HG03060 (cell line): ENCODE measurements around the gene KCNE4.

Source experiments
- ATAC-seq: cut with Tn5 transposase; IDR thresholded peaks from one replicate; pipeline ENCODE4 v1.9.1; 2021; ENCODE audit warnings: low read depth, moderate number of reproducible peaks; ENCODE audit not compliant: unreplicated experiment

Gene KCNE4, protein sequence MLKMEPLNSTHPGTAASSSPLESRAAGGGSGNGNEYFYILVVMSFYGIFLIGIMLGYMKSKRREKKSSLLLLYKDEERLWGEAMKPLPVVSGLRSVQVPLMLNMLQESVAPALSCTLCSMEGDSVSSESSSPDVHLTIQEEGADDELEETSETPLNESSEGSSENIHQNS

GRCh38 chr2:223051693-223052289 lies at the start of gene KCNE4:
Gene KCNE4 (plus strand): TSS chr2:223052190. CDS start chr2:223052831, 641 bp downstream.
- no peak for ATAC-seq

- ATAC-seq = no peak
Measured at GRCh38 chr2:223003191-223003590, 48.8 kb upstream of the KCNE4 start.

DNA sequence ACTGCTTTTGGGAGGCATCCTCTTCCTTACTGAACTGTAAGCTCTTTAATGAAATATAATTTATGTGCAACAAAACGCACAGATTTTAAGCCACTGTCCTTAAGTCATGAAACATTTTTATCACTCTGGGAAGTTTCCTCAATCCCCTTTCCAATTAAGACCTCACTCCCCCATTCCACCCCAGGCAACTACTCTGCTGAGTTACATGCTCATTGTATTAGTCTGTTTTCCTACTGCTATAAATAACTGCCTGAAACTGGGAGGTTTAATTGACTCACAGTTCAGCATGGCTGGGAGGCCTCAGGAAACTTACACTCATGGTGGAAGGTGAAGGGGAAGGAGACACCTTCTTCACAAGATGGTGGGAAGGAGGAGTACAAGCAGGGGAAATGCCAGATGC lies 46.5 kb upstream of the KCNE4 start:
- no peak for ATAC-seq

DNA sequence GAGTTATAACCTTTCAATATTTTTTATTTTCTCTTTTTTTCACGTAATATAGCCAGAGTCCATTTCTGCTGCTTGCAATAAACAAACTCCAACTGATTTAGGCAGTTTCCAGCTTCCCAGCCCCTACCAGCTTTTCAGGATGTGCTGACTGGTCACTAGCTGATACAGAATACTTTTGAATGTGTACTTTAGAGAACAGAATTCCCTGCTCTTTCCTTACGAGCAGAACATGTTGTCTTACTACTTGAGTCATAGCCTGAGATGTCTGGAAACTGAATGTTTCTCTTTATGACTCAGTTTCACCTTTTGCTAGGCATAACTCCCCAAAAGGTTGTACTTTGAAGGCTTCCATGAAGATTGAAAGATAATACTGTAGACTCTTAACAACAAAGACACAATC lies 44.5 kb upstream of the KCNE4 start:
- ATAC-seq = no peak

- ATAC-seq = no peak
Measured at GRCh38 chr2:223008162-223008561, 43.8 kb upstream of the KCNE4 start.

DNA sequence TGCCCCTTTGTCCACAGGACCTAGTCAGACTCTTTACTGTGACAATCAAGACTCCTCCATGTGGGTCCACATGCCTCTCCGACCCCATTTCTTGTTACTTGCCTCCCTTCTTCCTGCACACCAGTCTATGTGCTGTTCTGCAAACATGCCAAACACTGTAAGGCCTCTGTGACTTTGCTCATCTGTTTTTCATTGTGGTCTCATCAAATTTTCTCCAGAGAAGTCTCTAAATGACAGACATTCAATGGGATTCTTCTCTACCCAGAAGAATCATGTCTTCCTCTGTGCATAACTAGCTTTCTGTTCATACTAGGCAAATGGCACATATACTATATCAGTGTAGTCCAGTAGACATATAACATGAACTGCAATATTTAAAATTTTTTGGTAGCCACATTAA lies 43.0 kb upstream of the KCNE4 start:
- ATAC-seq = no peak

DNA sequence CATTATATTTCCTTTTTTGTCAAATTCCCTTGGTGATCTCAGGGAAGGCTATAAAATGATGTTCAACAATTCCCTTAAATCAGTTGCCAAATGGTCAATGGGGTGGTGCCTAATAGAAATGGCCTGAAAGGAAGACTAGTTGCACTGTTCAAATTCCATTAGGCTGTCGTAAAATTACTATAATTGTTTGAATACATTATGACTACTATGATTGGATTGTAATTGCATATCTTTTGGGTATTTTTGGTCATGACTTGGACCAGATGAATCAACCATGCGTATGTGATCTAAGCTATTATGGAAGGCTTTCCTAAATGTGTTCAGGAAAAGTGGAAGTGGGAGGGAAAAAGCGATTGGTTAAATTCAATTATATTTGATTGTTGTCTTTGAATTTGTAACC lies 41.3 kb upstream of the KCNE4 start:
- no peak for ATAC-seq

GRCh38 chr2:223012291-223012690 lies 39.7 kb upstream of the KCNE4 start:
- no peak for ATAC-seq

DNA sequence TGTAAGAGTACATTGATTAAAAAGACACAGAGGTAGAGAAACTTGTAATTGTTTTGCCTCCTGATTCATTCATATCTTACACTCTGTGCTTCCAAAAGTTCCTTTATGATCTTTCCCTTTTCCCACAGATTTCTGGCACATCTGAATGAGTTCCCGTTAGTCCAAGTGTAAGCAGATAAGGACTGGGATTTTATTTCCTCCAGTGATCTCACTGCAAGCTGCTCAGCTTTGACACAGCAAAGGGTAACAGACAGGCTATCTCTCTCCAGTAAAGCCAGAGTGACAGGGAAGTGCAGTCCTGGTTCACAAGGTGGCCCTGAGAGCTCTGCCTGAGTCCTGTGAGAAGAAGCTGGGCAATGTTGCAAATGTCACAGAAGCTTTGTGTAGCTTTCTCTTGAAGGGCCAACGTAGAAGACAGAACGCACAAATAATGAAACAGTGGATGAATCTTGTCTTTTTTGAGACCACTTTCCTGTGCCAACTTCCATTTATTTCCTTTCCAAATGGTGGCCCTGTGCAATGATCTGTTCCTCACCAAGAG lies 32.5 kb upstream of the KCNE4 start:
- ATAC-seq = no peak

DNA sequence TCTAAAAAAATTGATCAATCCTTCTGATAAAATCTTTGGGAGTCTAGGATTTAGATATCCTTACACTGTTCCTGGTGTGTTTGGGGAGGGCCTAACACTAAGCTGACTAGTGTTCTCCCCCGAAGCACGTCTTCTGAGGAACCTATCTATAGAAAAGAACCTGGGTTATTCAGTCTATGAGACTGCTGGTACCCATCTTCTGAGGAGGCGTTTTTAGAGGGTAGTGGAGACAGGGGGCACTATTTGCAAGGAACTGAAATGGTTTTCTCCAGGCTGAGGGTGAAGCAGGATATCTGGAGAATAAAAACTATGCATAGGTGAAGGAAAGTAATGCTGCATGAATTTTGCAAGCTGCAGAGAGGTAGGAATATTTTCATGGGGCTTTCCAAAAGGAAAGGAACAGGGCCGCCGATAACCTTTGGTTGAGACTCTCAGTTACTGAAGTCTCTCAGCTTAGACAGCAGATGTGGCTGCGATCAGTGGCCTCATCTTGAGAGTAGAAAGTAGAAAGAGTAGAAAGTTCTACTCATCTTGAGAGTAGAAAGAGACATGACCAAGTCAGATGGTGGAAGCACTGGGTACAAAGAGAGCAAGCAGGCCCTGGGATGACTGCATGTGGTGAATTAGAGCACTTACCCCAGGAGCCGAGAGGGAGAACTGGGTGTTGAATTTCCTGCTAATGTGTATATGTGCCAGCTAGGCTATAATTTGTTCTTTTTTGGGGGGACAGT lies 31.8 kb upstream of the KCNE4 start:
- no peak for ATAC-seq

- no peak for ATAC-seq
Measured at GRCh38 chr2:223020971-223021675, 30.9 kb upstream of the KCNE4 start.

DNA sequence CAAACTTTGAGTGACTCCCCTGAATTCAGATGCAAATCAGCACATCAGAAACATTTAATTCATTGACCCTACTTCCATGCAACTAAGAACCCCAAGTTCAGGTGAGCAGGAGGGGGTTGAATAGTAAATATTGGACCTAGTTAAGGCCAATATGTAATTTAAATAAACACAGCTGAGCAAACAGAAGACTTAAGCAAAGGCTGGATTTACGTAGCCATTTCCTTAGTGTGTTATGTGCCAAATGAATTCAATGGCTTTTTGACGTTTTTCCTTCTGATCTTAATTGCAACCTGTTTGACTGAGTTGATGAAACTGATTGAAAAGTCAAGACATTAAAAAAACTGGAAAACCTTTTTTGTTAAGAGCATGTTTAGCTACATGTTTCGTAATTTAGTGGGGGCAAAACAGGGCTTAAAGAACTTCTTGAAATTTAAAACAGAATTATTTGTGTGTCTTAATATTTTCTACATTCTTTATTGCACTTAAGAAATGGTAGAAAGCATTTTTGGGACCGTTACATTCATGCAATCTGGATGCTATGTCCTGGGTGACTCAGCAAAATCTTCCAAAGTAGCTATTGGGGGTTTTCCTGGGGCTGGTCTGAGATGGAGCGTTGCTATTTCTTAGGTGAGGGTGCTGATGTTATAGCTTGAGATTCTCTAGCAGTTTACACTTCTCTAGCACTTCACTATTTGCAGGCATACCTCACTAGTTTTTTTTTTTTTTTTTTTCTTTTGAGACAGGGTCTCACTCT lies 25.5 kb upstream of the KCNE4 start:
- ATAC-seq = no peak

- no peak for ATAC-seq
Measured at GRCh38 chr2:223027442-223027841, 24.5 kb upstream of the KCNE4 start.

- no peak for ATAC-seq
Measured at GRCh38 chr2:223029287-223029686, 22.7 kb upstream of the KCNE4 start.

DNA sequence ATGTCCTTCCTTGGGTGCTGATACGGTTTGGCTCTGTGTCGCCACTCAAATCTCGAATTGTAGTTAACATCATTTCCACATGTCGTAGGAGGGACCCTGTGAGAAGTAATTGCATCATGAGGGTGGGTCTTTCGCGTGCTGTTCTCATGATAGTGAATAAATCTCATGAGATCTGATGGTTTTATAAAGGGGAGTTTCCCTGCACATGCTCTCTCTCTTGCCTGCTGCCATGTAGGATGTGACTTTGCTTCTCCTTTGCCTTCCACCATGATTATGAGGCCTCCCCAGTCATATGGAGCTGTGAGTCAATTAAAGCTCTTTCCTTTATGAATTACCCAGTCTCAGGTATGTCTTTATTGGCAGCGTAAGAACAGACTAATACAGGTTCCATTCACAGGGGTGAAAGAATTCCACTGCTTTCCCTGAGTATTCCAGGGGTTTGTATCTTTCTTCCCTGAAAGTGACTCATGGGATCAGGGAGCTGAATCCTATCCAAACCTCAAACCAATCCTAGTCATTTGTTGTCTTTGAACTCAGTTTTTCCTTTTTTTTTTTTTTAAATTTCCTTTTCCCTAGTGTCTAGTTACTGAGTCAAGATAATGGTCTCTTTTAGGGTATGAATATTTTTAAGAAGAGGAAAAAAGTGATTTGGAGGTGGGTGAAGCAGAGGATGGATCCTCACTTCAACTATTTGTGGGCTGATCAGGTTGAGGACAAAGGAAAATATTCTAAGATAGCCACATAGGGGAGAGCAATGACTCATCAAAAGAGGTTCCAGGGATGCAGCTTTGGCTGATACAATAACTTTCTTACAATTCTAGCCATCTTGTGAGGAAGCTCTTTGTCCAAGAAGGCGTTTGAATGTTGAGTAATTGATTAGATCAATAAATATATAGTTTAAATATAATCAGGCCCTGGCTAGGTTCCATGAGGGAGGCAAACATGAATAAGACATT lies 19.5 kb upstream of the KCNE4 start:
- ATAC-seq = no peak

- ATAC-seq = no peak
Measured at GRCh38 chr2:223034221-223034975, 17.6 kb upstream of the KCNE4 start.

GRCh38 chr2:223036790-223037444 lies 15.1 kb upstream of the KCNE4 start:
- ATAC-seq = no peak

DNA sequence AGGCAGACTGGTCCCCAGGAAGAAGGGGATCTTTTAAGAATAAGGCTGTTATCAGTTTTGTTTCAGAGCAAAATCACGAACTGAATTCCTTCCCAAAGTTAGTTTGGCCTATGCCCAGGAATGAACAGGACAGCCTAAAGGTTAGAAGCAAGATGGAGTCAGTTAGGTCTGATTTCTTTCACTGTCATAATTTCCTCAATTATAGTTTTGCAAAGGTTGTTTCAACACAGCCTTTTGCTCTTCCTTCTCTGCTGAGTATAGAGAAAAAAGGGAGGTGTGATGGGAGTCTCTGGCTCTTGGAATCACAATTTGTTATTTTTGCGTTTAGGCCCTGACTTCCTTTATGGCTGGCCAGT lies 14.6 kb upstream of the KCNE4 start:
- ATAC-seq = no peak
